PC-3 (cell line): ENCODE results near the gene ADAMTS4. TPM values are rescaled to one million over a fixed set of nuclear protein-coding genes. Genes with fewer than 3 reads are reported as not detected.

Source experiments
- ATAC-seq: fragments of 200-7000 bp; cut with Tn5 transposase; 2 replicates; pipeline ENCODE4 v1.9.1; 2020; ENCODE audit warnings: mild to moderate bottlenecking, moderate library complexity
- BruUV-seq: library from RNA; stranded (reverse); fragments of 400-500 nt; replicated peaks from 2 replicates; lab custom pipeline; 2021; lab: Mats Ljungman, UMichigan
- CTCF ChIA-PET: fragments of 300-600 bp; sonication (Branson Sonifier 250); formaldehyde crosslinking; loops from one replicate; lab custom pipeline; 2022; ENCODE audit warnings: antibody characterized with exemption; lab: Charles Lee
- POLR2A ChIA-PET: fragments of 300-600 bp; sonication (Branson Sonifier 250); formaldehyde crosslinking; loops from one replicate; lab custom pipeline; 2022; ENCODE audit warnings: antibody characterized with exemption; ENCODE audit not compliant: unreplicated experiment; lab: Charles Lee
- DNase-seq: peaks from one replicate; pipeline ENCODE4 v3.0.0-alpha.2; 2015
- H2AFZ ChIP-seq: fragments of 300-600 bp; sonication (generic); 2 replicates; pipeline ENCODE4 v1.6.0; 2016; ENCODE audit warnings: antibody characterized with exemption, low read length
- H3F3A ChIP-seq: fragments of 300-600 bp; sonication (generic); one replicate; pipeline ENCODE4 v1.6.0; 2017; ENCODE audit warnings: antibody characterized with exemption, low read length, control low read depth, mild to moderate bottlenecking; ENCODE audit not compliant: unreplicated experiment
- H3K27ac ChIP-seq: fragments of 300-600 bp; sonication (generic); 2 replicates; pipeline ENCODE4 v1.5.1; 2016; ENCODE audit warnings: mild to moderate bottlenecking, low read length
- H3K27me3 ChIP-seq: fragments of 300-600 bp; sonication (generic); 2 replicates; pipeline ENCODE4 v1.6.1; 2016; ENCODE audit warnings: low read length, mixed read lengths
- H3K36me3 ChIP-seq: fragments of 300-600 bp; sonication (generic); 2 replicates; pipeline ENCODE4 v1.6.1; 2016; ENCODE audit warnings: low read depth, mixed run types, low read length, mixed read lengths
- H3K4me1 ChIP-seq: fragments of 300-600 bp; sonication (generic); 2 replicates; pipeline ENCODE4 v1.5.1; 2016; ENCODE audit warnings: low read length; ENCODE audit not compliant: insufficient read depth
- H3K4me2 ChIP-seq: fragments of 300-600 bp; sonication (generic); 2 replicates; pipeline ENCODE4 v1.6.0; 2016; ENCODE audit warnings: low read length
- H3K4me3 ChIP-seq: fragments of 300-600 bp; sonication (generic); 2 replicates; pipeline ENCODE4 v1.5.1; 2016; ENCODE audit warnings: mild to moderate bottlenecking, low read length, mixed read lengths
- H3K79me2 ChIP-seq: fragments of 300-600 bp; sonication (generic); 2 replicates; pipeline ENCODE4 v1.6.1; 2017; ENCODE audit warnings: low read length, mixed read lengths
- H3K9ac ChIP-seq: fragments of 300-600 bp; sonication (generic); 2 replicates; pipeline ENCODE4 v1.6.0; 2016; ENCODE audit warnings: mild to moderate bottlenecking, low read length
- H3K9me2 ChIP-seq: fragments of 300-600 bp; sonication (generic); replicated peaks from 2 replicates; pipeline ENCODE4 v1.6.1; 2016; ENCODE audit warnings: mixed run types, low read length, mixed read lengths
- H3K9me3 ChIP-seq: fragments of 300-600 bp; sonication (generic); 2 replicates; pipeline ENCODE4 v1.6.1; 2016; ENCODE audit warnings: low read length, mixed read lengths
- H4K20me1 ChIP-seq: fragments of 300-600 bp; sonication (generic); 2 replicates; pipeline ENCODE4 v1.6.1; 2016; ENCODE audit warnings: low read length, mixed read lengths
- EZH2 ChIP-seq: fragments of 300-600 bp; sonication (generic); IDR thresholded peaks from one replicate; pipeline ENCODE4 v1.6.1; 2017; ENCODE audit warnings: antibody characterized with exemption, mild to moderate bottlenecking, low read length; ENCODE audit not compliant: unreplicated experiment
- EZH2phosphoT487 ChIP-seq: fragments of 300-600 bp; sonication (generic); IDR thresholded peaks from 2 replicates; pipeline ENCODE4 v1.6.1; 2018; ENCODE audit warnings: mild to moderate bottlenecking, antibody characterized with exemption, low read length, borderline replicate concordance
- intact Hi-C: fragments of 100-400 bp; cut with micrococcal nuclease; formaldehyde crosslinking; loops from 2 replicates; pipeline ENCODE4 v1.9.0; 2023
- total RNA-seq: library from RNA; depleted of rRNA; stranded (reverse); fragments of >200 nt; gene quantifications from 2 replicates; pipeline ENCODE4 v1.2.3, GENCODE V29; 2014
- TF ChIP-seq, protein P1 (sequence below): fragments of 300-600 bp; sonication (generic); conservative IDR thresholded peaks from 2 replicates; pipeline ENCODE4 v1.5.1; 2017; ENCODE audit warnings: antibody characterized with exemption, low read depth, mild to moderate bottlenecking, low read length

ADAMTS4 gene
- total RNA-seq, 1 experiment from 2014 or later = not detected

DNA sequence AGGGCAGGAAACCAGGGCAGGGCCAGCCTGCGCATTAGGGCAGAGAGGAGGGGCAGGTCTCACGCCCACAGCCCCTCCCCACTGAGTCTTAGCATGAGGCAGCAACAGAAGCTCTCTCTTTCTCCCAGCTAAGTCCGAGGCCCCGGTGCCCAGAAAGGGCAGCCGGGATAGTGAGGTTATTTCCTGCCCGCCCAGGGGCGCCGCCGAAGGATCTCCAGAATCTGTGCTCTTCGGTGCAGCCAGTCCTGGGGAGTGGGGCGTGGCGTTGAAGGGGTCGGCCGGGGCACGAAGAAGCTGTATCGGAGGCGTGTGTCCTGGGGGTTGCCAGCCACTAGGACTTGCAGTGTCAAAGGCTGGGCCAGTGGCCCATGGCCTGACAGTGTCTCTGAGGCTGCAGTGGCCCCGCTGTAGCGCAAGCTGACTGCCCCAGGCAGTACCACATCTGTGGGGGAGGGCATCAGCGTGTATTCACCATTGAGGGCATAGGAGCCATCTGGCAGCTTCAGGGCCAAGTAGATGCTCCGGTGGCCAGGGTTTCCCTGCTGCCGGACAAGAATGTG, 7.8 kb downstream of the ADAMTS4 start:
- Histone ChIP-seq H3K9ac (no peak overlapping the region), H3K4me1 (no peaks in the 10 kb centered on the region), H3K36me3 (no peaks in the 10 kb centered on the region), H3K9me3 (no peaks in the 10 kb centered on the region), H3K4me3 (no peak overlapping the region), H4K20me1 (no peaks in the 10 kb centered on the region), H3K27ac (no peak overlapping the region), H3K27me3 (no peaks in the 10 kb centered on the region), H2AFZ (no peak overlapping the region), H3K9me2 (no peaks in the 10 kb centered on the region), H3K79me2 (no peaks in the 10 kb centered on the region), H3F3A (no peaks in the 10 kb centered on the region), H3K4me2 (no peak overlapping the region)
- ATAC-seq (no peak), DNase-seq (no peak)
- intact Hi-C loops = no loop called here
- CTCF ChIA-PET = interaction anchor here (0.6 to 1.2 kb wide), 2 partner anchors 9 to 53 kb away, joined by 3 to 16 read pairs; no protein-coding TSS in a partner anchor
- TF ChIP-seq EZH2 (no peak), EZH2phosphoT487 (no peak)
- TF ChIP-seq, protein P1, sequence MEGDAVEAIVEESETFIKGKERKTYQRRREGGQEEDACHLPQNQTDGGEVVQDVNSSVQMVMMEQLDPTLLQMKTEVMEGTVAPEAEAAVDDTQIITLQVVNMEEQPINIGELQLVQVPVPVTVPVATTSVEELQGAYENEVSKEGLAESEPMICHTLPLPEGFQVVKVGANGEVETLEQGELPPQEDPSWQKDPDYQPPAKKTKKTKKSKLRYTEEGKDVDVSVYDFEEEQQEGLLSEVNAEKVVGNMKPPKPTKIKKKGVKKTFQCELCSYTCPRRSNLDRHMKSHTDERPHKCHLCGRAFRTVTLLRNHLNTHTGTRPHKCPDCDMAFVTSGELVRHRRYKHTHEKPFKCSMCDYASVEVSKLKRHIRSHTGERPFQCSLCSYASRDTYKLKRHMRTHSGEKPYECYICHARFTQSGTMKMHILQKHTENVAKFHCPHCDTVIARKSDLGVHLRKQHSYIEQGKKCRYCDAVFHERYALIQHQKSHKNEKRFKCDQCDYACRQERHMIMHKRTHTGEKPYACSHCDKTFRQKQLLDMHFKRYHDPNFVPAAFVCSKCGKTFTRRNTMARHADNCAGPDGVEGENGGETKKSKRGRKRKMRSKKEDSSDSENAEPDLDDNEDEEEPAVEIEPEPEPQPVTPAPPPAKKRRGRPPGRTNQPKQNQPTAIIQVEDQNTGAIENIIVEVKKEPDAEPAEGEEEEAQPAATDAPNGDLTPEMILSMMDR = no peak
- POLR2A ChIA-PET = interaction anchor here (0.6 kb wide), 1 partner anchor 14 kb away, joined by 3 read pairs; no protein-coding TSS in a partner anchor
- no TSS peak for BruUV-seq

DNA sequence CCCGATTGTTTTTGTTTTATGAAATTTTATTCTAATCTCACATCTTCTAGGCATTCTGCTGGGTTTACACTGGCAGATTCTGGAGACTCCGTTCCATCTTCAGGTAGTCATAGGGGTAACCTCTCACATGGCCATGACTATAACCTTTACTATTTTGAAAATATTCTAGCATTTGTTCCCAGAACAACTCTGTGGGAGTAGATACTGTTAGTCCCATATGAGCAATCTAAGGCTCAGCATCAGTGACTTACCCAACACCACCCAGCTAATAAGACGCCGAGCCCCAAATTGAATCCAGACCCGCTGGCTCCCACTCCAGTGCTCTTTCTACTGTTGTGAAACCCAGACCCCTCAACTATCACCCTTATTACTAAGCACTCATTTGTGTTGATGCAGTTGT, 9.8 kb downstream of the ADAMTS4 start:
- no peak overlapping the region for H3K9ac ChIP-seq
- ChIA-PET POLR2A (interaction anchor here (0.5 kb wide), 1 partner anchor 10 kb away, joined by 4 read pairs; no protein-coding TSS in a partner anchor), CTCF (no interaction called here)
- no peak overlapping the region for H3K27ac ChIP-seq
- TF ChIP-seq EZH2phosphoT487 = no peak
- DNase-seq (no peak), ATAC-seq (no peak)
- H3K79me2 ChIP-seq = no peaks in the 10 kb centered on the region
- no TSS peak for BruUV-seq
- H3K36me3 ChIP-seq = no peaks in the 10 kb centered on the region
- no peaks in the 10 kb centered on the region for H3K27me3 ChIP-seq
- H4K20me1 ChIP-seq = no peaks in the 10 kb centered on the region
- intact Hi-C loops = loop anchor here (10.0 kb wide), 1 partner anchor 556 kb away; the partner anchor contains the start of gene DUSP12
- H3K4me3 ChIP-seq = no peak overlapping the region
- no peak overlapping the region for H2AFZ ChIP-seq
- H3K9me2 ChIP-seq = no peaks in the 10 kb centered on the region
- no peak overlapping the region for H3K4me2 ChIP-seq
- no peaks in the 10 kb centered on the region for H3K9me3 ChIP-seq
- H3K4me1 ChIP-seq = no peaks in the 10 kb centered on the region
- H3F3A ChIP-seq = no peaks in the 10 kb centered on the region

DNA sequence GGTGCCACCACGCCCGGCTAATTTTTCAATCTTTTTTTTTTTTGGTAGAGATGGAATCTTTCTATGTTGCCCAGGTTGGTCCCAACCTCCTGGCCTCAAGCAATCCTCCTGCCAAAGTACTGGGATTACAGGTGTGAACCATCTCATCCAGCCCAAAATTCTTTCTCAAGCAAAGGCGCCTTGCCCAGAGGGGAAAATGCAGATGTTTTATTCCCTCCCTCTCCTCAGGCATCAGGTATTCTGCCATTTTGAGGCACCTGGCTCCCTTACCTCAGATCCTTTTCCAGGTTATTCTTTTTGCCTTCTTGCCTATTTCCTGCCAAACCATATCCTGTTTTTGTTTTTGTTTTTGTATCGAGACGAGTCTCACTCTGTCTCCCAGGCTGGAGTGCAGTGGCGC, 10.5 kb downstream of the ADAMTS4 start:
- H3F3A ChIP-seq = no peaks in the 10 kb centered on the region
- no peaks in the 10 kb centered on the region for H3K9me2 ChIP-seq
- H4K20me1 ChIP-seq = no peaks in the 10 kb centered on the region
- H3K36me3 ChIP-seq = no peaks in the 10 kb centered on the region
- TF ChIP-seq EZH2 = no peak
- no peak for TF ChIP-seq EZH2phosphoT487
- TF ChIP-seq, protein P1 = no peak
- BruUV-seq = no TSS peak
- H3K27me3 ChIP-seq = no peaks in the 10 kb centered on the region
- no peak overlapping the region for H3K4me3 ChIP-seq
- ChIA-PET CTCF (no interaction called here), POLR2A (no interaction called here)
- no peak overlapping the region for H2AFZ ChIP-seq
- H3K9ac ChIP-seq = no peak overlapping the region
- DNase-seq = no peak
- no peak overlapping the region for H3K27ac ChIP-seq
- intact Hi-C loops = loop anchor here (10.0 kb wide), 1 partner anchor 556 kb away; the partner anchor contains the start of gene DUSP12
- no peak for ATAC-seq
- no peaks in the 10 kb centered on the region for H3K9me3 ChIP-seq
- H3K4me1 ChIP-seq = no peaks in the 10 kb centered on the region
- H3K79me2 ChIP-seq = no peaks in the 10 kb centered on the region
- no peak overlapping the region for H3K4me2 ChIP-seq
